Lower leg skin (tissue), 3 donors: Measurements from ENCODE around the gene CAPN12.

ENCODE experiments used
- CTCF ChIP-seq, 3 donors: fragments of 450-650 bp; IDR thresholded peaks; one replicate each; pipeline ENCODE4 v1.5.1; 2016; ENCODE audit warnings: antibody characterized with exemption in 3 of 3, mild to moderate bottlenecking in 3 of 3, moderate library complexity in 2 of 3
- POLR2A ChIP-seq, 2 donors: fragments of 450-650 bp; IDR thresholded peaks; one replicate each; pipeline ENCODE4 v1.6.1; 2016 to 2017; ENCODE audit warnings: antibody characterized with exemption in 2 of 2, mild to moderate bottlenecking in 1 of 2, moderate library complexity in 1 of 2

- TF ChIP-seq CTCF (IDR thresholded peaks at IDR 0.05): no peak
- no peak for TF ChIP-seq POLR2A (IDR thresholded peaks at IDR 0.05)
Measured at GRCh38 chr19:38717051-38717450, 27.2 kb downstream of the CAPN12 start.
